HG03342 (cell line): Measurements from ENCODE around the gene LCOR.

Source experiments
- ATAC-seq: cut with Tn5 transposase; IDR thresholded peaks from one replicate; pipeline ENCODE4 v1.9.1; 2021; ENCODE audit warnings: mild to moderate bottlenecking, moderate library complexity; ENCODE audit not compliant: unreplicated experiment

The LCOR gene

DNA sequence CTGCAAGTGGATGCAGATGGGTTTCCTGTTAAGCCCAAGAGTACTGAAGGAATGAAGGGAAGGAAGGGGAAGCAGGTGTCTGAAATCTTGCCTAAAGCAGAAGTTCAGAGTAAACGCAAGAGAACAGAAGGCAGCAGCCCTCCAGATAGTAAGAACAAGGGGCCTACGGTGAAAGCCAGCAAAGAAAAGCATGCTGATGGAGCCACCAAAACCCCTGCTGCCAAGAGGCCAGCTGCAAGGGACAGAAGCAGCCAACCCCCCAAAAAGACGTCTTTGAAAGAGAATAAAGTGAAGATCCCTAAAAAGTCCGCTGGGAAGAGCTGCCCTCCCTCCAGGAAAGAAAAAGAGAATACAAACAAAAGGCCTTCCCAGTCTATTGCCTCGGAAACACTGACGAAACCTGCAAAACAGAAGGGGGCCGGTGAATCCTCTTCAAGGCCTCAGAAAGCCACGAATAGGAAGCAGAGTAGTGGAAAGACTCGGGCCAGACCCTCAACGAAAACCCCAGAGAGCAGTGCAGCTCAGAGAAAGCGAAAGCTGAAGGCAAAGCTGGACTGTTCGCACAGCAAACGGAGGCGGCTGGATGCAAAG is 152.5 kb downstream of the LCOR start:
- ATAC-seq: peak; percentile 89

DNA sequence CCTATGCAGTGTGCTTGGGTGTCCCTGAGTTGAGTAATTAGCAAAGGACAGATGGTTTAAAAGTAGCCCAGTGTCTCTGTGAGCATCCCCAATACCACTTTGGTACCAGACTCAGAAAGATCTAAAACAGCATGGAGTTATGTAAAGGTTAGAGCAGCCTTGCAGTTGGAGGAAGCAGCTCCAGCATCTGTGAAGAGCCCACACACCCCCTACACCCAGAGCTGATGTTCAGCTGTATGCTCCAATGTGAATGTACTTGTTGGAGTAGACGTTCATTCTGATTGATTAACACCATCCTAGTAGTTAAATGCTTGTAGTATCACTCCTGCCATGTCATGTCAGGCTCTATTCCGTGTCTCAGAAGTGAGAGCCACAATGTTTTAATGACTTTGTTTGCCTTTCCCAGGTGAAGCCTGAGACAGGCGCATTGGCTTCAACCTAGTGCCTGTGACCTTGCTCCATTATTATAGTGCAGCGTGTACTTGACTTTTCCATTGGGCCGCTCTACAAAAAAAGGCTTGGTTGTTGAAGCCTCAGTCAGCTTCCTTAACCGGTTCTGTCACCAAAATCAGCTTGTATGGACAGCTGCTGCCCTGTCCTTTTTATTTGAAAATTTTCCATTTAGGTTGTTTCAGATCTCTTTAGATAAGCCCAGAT is 154.2 kb downstream of the LCOR start:
- ATAC-seq: no peak

- no peak for ATAC-seq
Observed at GRCh38 chr10:96987141-96987841, 155.2 kb downstream of the LCOR start.

GRCh38 chr10:96987842-96988175 is 155.7 kb downstream of the LCOR start:
- no peak for ATAC-seq

DNA sequence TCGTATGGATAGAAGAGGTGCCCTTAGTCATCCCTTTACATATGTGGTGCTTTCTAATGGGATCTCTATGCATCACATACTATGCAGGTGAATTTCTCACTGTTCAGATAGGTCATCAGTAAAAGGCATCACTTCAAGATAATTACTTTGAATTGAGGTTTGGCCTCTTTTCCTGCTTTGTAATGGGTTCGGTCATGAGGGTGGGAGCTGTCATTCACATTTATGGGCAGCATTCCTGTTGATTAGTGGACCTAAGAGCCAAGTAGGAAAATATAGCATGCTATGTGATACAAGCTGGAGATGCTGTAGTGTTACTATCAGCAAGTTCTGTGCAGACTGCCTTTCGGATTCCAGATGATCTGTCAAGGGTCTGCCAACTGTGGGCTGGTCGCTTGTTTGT is 156.3 kb downstream of the LCOR start:
- ATAC-seq: no peak

GRCh38 chr10:96991313-96991841 is 159.3 kb downstream of the LCOR start:
- peak; percentile 38 for ATAC-seq

DNA sequence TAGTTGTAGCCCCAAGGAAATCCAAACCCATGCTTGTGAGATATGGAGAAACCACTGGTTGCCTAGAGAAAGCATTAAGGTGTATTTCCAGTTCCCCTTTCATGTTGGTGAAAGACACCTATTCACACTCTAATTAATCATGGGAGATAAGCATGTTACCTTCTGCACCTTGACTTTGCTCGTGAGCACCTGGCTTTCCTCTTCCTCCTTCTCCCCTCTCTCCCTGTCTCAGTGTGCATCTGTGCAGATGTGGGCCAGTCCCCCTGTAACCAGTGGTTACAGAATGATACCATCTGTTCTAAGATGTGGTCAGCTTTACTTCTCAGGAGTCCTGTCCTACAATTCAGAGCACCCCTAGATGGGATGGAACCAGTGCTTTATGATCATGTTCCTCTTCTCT is 160.6 kb downstream of the LCOR start:
- ATAC-seq: peak; percentile 60

- no peak for ATAC-seq
Observed at GRCh38 chr10:96995851-96996250, 163.8 kb downstream of the LCOR start.

GRCh38 chr10:96996275-96996965 is 164.3 kb downstream of the LCOR start:
- no peak for ATAC-seq

DNA sequence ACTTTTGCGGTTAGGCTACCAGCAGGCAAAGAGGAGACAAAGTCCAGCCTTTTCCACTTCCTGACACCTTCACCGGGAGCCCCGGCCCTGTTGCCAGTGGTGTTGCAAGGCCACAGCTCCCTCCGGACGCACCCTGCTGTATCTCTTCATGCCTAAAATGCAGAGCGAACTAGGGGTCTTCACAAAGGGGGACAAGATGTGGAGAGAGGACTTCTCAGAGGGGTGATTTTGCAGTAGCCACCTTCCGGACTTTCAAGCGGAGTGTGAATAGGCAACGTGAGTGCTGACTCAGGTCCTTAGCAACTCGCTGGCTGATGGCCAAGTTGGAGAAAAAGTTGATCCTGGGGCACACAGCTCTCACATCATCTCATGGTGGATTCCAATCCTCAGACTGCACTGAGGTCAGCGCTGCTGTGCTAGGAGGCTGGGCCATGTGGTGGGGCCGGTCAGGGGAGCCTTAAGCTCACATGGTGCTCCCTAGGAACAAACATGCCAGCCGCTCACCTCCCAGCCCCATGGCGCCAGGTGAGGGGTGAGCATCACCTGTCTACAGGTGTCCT is 166.3 kb downstream of the LCOR start:
- no peak for ATAC-seq

- ATAC-seq: no peak
Observed at GRCh38 chr10:96999337-96999736, 167.2 kb downstream of the LCOR start.

DNA sequence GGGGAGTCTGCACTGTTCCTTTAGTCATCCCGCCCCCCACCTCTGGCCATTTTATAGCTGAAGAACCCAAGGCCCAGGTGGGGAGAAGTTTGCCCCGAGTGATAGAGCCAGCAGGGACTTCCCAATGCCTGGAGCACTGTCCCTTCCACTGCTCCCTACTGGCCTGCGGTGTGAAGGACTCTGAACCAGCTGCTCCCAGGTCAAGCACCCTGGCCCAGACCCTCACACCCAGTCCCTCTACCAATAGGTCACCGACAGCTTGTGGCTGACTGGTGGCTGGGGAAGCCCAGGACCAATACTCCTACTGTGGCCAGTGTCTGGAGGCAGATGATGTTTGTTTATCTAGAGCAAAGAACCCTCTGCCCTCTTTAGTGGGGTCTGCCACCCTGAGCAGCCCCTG is 167.9 kb downstream of the LCOR start:
- ATAC-seq: no peak

DNA sequence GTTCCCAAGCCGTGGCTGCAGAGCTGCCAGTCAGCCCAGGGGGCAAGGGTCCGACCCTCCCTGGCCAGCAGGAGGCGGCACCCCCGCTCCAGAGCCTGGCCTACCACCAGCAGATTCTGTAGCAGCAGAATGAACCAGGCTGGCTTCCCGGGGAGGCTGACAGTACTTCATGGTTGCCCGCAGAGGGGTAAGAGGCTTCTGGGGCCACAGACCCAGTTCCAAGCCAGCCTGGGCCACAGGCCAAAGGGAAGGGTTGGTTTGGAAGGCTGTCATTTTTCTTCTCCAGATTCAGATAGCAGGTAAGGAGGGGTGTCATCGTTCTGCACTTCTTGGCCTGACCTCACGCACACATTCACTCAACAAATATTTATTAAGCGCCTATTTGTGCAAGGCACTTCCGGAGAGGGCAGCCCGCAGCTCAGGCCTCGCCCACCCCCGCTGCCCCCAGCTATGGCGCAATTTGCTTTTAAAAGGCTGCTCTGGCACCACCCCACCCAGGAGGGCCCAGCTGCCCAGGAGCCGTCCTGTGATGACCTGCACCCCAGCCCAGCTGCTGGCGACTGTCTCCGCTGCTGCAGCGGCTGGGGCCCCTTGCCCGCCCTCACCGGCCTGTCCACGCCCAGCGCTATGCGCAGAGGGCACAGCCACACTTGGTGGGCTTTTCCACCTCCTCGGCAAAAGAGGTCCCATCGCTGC is 168.5 kb downstream of the LCOR start:
- ATAC-seq: no peak

- no peak for ATAC-seq
Observed at GRCh38 chr10:97001183-97001991, 169.3 kb downstream of the LCOR start.

- ATAC-seq: no peak
Observed at GRCh38 chr10:97002670-97003069, 170.6 kb downstream of the LCOR start.

- ATAC-seq: no peak
Observed at GRCh38 chr10:97003151-97003803, 171.2 kb downstream of the LCOR start.

- ATAC-seq: no peak
Observed at GRCh38 chr10:97003804-97004201, 171.7 kb downstream of the LCOR start.

DNA sequence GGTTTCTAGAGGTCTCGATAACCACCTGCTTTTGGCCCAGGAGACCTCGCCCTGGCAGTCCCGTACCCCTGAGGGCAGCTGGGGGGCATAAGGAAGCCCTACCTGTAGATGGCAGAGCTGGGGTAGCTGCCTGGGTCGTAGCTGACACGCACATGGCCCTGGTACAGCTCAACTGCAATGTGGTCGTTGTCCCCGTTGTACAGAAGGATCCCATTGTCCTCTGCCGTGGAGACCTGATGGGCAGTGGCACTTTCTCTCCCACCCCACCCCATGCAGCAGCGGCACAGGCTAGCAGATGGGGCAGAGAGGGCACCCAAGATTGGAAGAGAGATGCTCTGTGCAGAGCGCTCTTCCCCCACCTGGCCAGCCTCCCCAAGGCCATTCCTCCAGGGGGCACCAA is 172.5 kb downstream of the LCOR start:
- ATAC-seq: no peak

DNA sequence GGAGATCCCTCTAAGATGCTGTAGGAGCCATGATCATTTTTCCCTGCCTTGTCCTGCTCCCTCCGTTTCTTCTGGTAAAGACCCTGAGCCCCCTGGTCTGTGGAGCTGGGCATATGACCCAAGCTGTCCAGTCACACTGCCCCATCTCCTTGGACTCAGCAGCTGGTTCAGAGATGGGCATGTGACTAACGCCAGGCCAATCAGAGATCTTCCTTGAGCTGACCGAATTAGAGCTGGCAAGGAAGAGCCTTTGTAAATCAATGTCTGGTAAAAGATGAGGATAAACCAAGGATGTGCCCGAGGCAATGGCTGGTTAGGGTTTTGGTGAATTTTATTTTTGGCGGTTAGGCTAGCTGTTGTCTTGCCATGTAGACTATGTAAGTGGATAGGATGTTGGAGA is 173.3 kb downstream of the LCOR start:
- no peak for ATAC-seq
